Hepatic stellate cell (primary cell): Measurements from ENCODE around the gene ERBB4.
"Not testable (repeated sequence)": the region's sequence is repeated elsewhere in the genome, so short reads cannot be mapped to it uniquely, and the experiment has no call there.

Experiments used
- DNase-seq: peaks from one replicate; pipeline ENCODE4 v3.0.0; 2011; ENCODE audit warnings: low spot score

ERBB4 gene

GRCh38 chr2:211545582-211545981, 993.0 kb downstream of the ERBB4 start:
- DNase-seq, result no peak

DNA sequence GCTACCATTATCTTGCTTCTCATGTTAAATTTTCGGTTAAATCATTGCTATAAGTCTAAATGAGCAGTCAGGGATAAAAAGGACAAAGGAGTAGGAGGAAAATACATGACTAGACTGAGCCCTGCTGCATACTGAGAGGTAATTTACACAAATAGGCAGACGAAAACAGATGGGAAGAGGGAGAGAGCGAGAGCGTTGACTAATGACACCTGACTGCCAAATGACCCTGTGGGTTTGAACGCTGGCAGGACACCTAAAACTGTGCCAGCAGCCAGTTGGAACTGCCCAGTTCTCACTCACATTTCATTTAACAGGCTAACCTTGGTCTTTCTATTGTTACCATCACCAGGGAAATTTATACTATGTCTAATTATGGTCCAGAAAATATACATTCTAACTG, 1004.0 kb downstream of the ERBB4 start:
- no peak for DNase-seq

GRCh38 chr2:211524248-211524647, 1014.4 kb downstream of the ERBB4 start:
- DNase-seq, result not testable (repeated sequence)

- DNase-seq, result no peak
These were observed 1022.1 kb downstream of the ERBB4 start for GRCh38 chr2:211516537-211516936.

- no peak for DNase-seq
These were observed 1024.6 kb downstream of the ERBB4 start for GRCh38 chr2:211514049-211514448.

DNA sequence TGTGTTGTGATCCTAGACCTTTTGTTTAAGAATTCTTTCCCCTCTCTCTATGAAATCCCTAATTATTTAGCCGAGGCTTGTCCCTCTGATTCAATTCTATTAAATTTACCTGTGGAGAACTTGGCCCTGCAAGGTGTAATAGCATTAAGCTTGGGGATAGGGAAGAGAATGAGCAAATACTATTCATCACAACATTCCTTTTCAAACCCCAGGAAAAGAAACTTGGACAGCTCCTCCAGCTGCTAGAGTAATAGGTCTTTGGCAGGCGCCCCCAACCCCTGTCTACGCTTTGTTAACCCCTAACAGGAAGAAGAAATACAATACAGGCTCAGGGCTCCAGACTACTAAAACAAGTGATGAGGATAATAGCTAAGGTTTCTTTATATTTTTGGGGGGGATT, 1025.2 kb downstream of the ERBB4 start:
- no peak for DNase-seq

DNA sequence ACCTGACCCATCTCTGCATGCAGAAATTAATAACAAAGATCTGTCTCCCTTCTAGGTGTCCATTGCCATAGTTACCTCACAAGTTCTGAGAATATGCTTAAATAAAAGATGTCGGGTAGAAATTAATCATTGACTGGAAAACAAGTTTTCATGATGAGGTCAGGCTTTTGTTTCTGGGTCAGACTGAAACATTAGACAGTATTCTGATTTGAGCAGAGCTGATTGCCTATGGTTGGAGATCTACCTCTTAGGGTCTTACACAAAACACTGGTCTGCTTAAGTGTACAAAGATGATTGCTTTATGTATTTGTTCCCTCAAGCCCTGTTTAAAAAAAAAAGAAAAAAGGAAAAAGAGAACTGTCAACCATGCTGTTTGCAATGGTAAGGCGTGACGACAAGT, 1025.8 kb downstream of the ERBB4 start:
- no peak for DNase-seq

DNA sequence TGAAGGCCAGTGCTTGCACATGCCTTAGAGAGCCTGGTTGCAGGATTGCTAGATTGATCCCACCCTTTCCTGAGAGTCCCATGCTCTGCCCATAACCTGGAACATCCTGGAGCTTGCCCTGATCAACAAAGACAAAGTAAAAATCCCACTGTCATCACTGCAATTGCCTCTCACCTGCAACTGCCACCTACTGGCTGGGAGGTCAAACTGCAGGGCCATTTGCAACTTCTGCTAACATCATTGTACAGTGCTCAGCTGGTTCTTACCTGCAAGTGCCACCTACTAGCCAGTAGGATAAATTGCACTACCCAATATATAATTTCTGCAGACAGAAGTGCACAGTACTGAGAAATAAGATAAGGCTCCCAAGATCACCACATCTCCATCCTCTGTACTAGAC, 1034.7 kb downstream of the ERBB4 start:
- no peak for DNase-seq

- no peak for DNase-seq
These were observed 1035.4 kb downstream of the ERBB4 start for GRCh38 chr2:211503198-211503597.

- DNase-seq, result no peak
These were observed 1039.9 kb downstream of the ERBB4 start for GRCh38 chr2:211498551-211499205.

GRCh38 chr2:211495339-211495738, 1043.3 kb downstream of the ERBB4 start:
- no peak for DNase-seq

DNA sequence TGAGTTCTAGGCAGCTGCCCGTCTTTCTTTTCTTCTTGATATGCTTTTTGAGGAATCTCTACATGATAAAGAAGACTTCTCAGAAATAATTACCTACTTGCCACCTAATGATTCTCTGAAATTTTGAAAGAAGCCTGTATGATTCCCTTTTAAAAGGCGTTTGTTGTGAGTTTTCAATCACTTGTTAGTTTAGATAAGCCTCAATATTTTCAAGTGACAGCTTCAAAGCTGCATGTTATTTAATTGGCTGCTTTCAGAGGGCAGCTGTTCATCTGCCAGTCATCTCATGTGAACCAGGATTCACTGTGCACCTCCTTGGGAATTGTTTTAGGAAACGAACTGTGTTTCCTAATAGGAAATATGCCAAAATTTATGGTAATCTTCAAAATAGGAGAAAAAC, 1044.1 kb downstream of the ERBB4 start:
- no peak for DNase-seq

DNA sequence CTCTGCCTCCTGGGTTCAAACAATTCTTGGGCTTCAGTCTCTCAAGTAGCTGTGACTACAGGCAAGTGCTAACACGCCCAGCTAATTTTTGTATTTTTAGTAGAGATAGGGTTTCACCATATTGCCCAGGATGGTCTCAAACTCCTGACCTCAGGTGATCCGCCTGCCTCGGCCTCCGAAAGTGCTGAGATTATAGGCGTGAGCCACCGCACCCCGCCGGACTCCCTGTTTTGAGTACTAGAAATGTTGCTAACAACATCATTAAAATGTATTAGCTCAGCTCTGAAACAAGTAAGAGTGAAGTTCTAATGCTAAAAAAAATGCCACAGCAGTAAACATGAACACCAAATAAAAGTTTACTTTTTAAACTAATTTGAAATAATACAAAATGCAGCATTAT, 1044.5 kb downstream of the ERBB4 start:
- DNase-seq, result no peak

DNA sequence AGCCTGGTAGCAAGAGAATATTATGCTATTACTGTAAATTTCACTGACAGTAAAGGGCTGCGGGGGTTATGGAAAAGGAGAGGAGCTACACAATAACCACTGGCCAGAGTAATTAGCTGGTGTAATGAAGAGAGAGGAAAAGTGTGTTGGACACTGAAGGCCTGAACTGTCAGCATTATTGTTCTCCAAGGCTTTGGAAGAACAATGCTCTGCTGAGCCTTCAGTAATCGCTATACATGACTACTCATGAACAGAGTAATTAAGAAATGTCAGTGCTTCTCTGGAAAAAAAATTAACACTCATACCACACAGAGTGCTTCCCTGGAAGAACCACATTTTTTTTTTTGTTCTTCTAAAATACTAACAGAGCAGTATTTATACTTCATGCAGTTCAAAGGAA, 1050.9 kb downstream of the ERBB4 start:
- no peak for DNase-seq

GRCh38 chr2:211479536-211480150, 1059.0 kb downstream of the ERBB4 start:
- DNase-seq, result no peak

DNA sequence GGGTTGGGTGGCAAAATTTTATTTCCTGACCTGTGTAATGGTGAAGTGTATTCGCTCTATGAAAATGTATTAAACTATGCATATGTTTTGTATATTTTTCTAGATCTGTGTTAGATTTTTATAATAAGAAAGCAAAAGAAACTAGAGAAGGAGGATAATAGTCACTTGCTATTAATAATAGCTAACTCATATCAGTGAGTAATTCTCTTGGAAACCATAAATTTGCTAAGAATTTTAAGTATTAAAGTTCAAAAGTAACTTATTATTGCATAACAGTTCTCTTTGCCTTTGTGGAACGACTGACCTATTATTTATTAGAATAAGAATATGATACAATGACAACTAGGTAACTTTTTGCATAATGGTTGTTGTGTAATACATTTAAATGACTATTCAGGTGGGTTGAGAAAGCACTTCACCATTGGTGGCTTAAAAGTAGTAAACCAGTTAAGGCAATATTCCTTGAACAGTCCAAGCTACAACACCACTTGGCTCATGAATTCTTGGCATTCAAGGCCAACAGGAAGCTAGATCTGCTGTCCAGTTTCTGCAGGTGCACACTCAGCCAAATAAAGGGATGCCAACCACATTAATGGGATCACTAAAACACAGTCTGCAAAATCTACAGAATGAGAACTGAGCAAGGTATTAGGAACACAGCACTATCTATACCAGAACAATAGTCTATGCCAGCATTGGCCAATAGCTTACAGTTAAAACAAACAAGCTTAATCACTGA, 1060.9 kb downstream of the ERBB4 start:
- no peak for DNase-seq

- no peak for DNase-seq
These were observed 1065.5 kb downstream of the ERBB4 start for GRCh38 chr2:211473116-211473515.

DNA sequence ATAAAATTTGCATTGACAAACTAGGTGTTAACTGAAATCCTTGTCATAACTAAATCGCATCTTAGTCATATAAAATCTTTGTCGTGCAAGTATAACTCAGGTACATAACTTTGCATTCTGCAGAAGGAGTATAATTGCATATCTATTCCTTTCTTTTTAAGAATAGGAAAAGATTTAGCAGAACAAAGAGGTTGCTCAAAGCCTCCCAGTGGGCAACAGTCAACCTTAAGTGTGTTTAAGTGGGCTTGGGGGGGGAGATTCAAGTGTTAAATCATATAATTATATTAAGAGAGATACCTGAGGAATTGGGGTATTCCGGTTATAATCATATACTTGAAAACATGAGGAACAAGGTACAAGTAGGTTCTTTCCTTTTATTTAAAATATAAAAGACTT, 1068.9 kb downstream of the ERBB4 start:
- no peak for DNase-seq

GRCh38 chr2:211468877-211469663, 1069.5 kb downstream of the ERBB4 start:
- no peak for DNase-seq

DNA sequence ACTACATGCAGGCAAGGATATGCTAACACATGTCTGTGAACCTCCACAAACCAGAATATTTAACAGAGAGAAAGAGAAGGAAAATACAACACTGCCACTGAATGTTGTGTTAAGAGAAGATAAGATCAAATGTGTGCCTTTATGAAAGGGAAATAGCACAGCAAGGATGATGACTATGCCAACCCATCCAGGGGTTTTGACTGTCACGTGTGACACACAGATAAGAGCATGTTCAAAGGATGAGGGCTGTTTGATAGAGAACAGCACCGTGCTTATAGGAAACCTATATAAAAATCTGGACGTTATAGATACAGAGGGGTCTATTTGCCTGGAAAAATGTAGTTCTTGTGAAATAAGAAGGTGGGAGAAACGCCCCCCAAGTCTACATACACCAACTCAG, 1070.4 kb downstream of the ERBB4 start:
- no peak for DNase-seq

DNA sequence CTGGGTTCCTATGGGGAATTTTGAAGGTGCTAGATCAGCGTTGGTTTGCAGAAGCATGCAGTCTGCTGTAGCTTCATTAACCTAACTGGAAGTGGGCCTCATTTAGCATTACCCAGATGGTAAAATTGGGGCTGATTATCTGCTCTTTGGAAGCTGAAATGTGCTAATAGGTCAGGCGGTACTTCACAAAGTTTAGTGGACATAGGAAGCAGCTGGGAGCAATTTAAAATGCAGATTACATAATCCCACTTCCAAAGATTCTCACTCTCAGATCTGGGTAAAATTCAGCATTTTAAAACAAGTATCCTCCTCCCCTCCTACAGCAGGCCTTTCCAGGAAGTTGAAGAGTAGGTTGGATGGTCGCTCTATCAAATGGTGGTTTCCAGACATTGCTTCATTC, 1075.2 kb downstream of the ERBB4 start:
- DNase-seq, result no peak

GRCh38 chr2:211458974-211459373, 1079.6 kb downstream of the ERBB4 start:
- DNase-seq, result no peak

DNA sequence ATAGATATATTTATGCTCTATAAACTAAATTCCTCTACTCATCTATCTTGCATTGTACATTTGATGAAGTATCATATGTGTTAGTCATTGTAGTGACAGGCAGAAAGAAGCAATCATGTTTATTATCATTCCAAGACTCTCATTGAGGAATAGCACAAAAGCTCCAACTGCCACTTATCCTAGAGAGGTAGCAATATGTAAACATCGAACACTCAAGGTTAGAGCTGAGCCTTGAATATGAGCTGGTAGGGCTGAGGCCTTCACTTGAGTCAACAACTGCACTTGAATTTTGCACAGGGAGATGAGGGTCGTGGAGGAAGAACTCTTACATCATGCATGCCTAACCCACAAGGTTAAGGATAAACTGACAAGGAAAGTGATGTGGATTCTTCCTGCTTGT, 1081.3 kb downstream of the ERBB4 start:
- DNase-seq, result no peak
